Right cardiac atrium (tissue), 5 donors: ENCODE measurements around the gene BCOR. TPM values are rescaled to one million over a fixed set of nuclear protein-coding genes. Genes with fewer than 3 reads are reported as not detected.

Source experiments
- ATAC-seq, 2 donors: fragments of 200-7000 bp; cut with Tn5 transposase; one replicate each; pipeline versions ENCODE4 v1.8.0 to v1.9.1; 2020; ENCODE audit warnings: moderate library complexity in 2 of 2, mild to moderate bottlenecking in 1 of 2
- DNase-seq, 3 donors: peaks; one replicate each; pipeline ENCODE4 v3.0.0-alpha.2; 2020
- H3K27ac ChIP-seq: one replicate; pipeline ENCODE4 v1.5.1; 2013; ENCODE audit warnings: mild to moderate bottlenecking, low read length, control low read depth, moderate library complexity
- H3K27me3 ChIP-seq: one replicate; pipeline ENCODE4 v1.6.1; 2013; ENCODE audit not compliant: control insufficient read depth, insufficient read depth
- H3K4me1 ChIP-seq: one replicate; pipeline ENCODE4 v1.6.1; 2013; ENCODE audit warnings: low read length; ENCODE audit not compliant: control insufficient read depth, insufficient read depth
- H3K4me3 ChIP-seq: one replicate; pipeline ENCODE4 v1.5.1; 2013; ENCODE audit warnings: low read length, control low read depth
- H3K9me3 ChIP-seq: one replicate; pipeline ENCODE4 v1.6.1; 2013; ENCODE audit warnings: low read length; ENCODE audit not compliant: control insufficient read depth
- WGBS: extraction: QIAGEN DNeasy Blood & Tissue Kit; methylation state at CpG from one replicate; pipeline ENCODE4 v1.1.7; 2013; 5-methylcytosine and 5-hydroxymethylcytosine counted together
- intact Hi-C, 4 donors: fragments of 100-400 bp; cut with DNase I; formaldehyde crosslinking; loops; one replicate each; pipeline versions ENCODE4 v1.11.0 to v1.14.0; 2022 to 2023
- polyA plus RNA-seq: library from polyadenylated mRNA; stranded (reverse); fragments of 200-250 nt; gene quantifications from one replicate; pipeline ENCODE4 v1.2.3, GENCODE V29; 2013
- total RNA-seq, 4 donors: library from RNA; stranded (reverse); fragmentation: NEBNext Ultra II Directional; extraction: Animal tissue kit (Norgen Biotek cat#: 25700); gene quantifications; one replicate each; pipeline ENCODE4 v1.2.1, GENCODE V29; 2021
- donor health status: healthy with polysubstance abuse.
- donor health status: DM: no; HTN: yes; CAD: no.
- donor health status: DM: no; HTN: no; CAD: no.
- donor health status: DM: no; HTN: yes; CAD: no; lungs with severe emphysema.
- donor health status: DM: yes; HTN: yes; CAD: no.

The BCOR gene
- total and polyA plus RNA-seq, 5 donors = 11.1 to 30.1 (median 18.3) TPM

GRCh38 chrX:40083120-40083978 lies 14.4 kb downstream of the BCOR start:
- peak; percentile 46 to 53 for ATAC-seq
- Histone ChIP-seq H3K27me3 (no peaks in the 10 kb centered on the region), H3K4me3 (peak overlapping the region; percentile 35), H3K4me1 (peaks cover 18% of the 10 kb centered on the region), H3K9me3 (no peaks in the 10 kb centered on the region), H3K27ac (no peak overlapping the region)
- peak in 2 of 3 donors; percentile 73 for DNase-seq
- 4% methylated on average over 48 of the region's 61 CpGs for WGBS
- intact Hi-C loops = loop anchor here in 1 of 4 donors (10.0 kb wide), 1 partner anchor 181 kb away; no protein-coding TSS in a partner anchor

- H3K4me3 ChIP-seq = no peak overlapping the region
- no peak overlapping the region for H3K27ac ChIP-seq
- WGBS = 55% methylated on average over 15 of the region's 15 CpGs
- intact Hi-C loops = loop anchor here in 1 of 4 donors (10.0 kb wide), 1 partner anchor 182 kb away; no protein-coding TSS in a partner anchor
- H3K4me1 ChIP-seq = peaks cover 18% of the 10 kb centered on the region
- no peaks in the 10 kb centered on the region for H3K9me3 ChIP-seq
- ATAC-seq = peak; percentile 63 to 65
- peak; percentile 48 to 80 (median 71) for DNase-seq
- no peaks in the 10 kb centered on the region for H3K27me3 ChIP-seq
These were observed 15.2 kb downstream of the BCOR start for GRCh38 chrX:40082447-40083119.

- 64% methylated on average over 4 of the region's 4 CpGs for WGBS
- intact Hi-C loops = loop anchor here in 1 of 4 donors (10.0 kb wide), 1 partner anchor 183 kb away; no protein-coding TSS in a partner anchor
- no peak overlapping the region for H3K27ac ChIP-seq
- peaks cover 18% of the 10 kb centered on the region for H3K4me1 ChIP-seq
- no peaks in the 10 kb centered on the region for H3K27me3 ChIP-seq
- no peaks in the 10 kb centered on the region for H3K9me3 ChIP-seq
- no peak for ATAC-seq
- H3K4me3 ChIP-seq = no peak overlapping the region
- DNase-seq = peak in 2 of 3 donors; percentile 4 to 55
These were observed 16.1 kb downstream of the BCOR start for GRCh38 chrX:40081679-40082068.

- H3K4me1 ChIP-seq = peaks cover 18% of the 10 kb centered on the region
- intact Hi-C loops = loop anchor here in 1 of 4 donors (10.0 kb wide), 1 partner anchor 184 kb away; no protein-coding TSS in a partner anchor
- H3K4me3 ChIP-seq = no peak overlapping the region
- 77% methylated on average over 16 of the region's 16 CpGs for WGBS
- H3K27ac ChIP-seq = no peak overlapping the region
- no peaks in the 10 kb centered on the region for H3K9me3 ChIP-seq
- DNase-seq (peak in 2 of 3 donors; percentile 1 to 17), ATAC-seq (no peak)
- no peaks in the 10 kb centered on the region for H3K27me3 ChIP-seq
These were observed 16.7 kb downstream of the BCOR start for GRCh38 chrX:40080894-40081678.

GRCh38 chrX:40079572-40079971 lies 18.2 kb downstream of the BCOR start:
- peaks cover 11% of the 10 kb centered on the region for H3K4me1 ChIP-seq

GRCh38 chrX:40078489-40079227 lies 19.1 kb downstream of the BCOR start:
- 59% methylated on average over 24 of the region's 24 CpGs for WGBS

More at GRCh38 chrX:40079572-40079971, 18.2 kb downstream of the BCOR start:
- intact Hi-C loops = no loop called here
- peak in 1 of 3 donors; percentile 20 for DNase-seq
- Histone ChIP-seq H3K4me3 (no peak overlapping the region), H3K9me3 (no peaks in the 10 kb centered on the region), H3K27ac (no peak overlapping the region), H3K27me3 (no peaks in the 10 kb centered on the region)
- ATAC-seq = no peak
- WGBS = 71% methylated on average over 9 of the region's 9 CpGs

GRCh38 chrX:40077906-40078305 lies 19.9 kb downstream of the BCOR start:
- Histone ChIP-seq H3K4me3 (no peak overlapping the region), H3K9me3 (no peaks in the 10 kb centered on the region), H3K4me1 (peaks cover 8% of the 10 kb centered on the region), H3K27ac (no peak overlapping the region), H3K27me3 (no peaks in the 10 kb centered on the region)
- 74% methylated on average over 7 of the region's 7 CpGs for WGBS
- intact Hi-C loops = no loop called here
- no peak for DNase-seq
- no peak for ATAC-seq

More at GRCh38 chrX:40078489-40079227, 19.1 kb downstream of the BCOR start:
- H3K4me1 ChIP-seq = peaks cover 9% of the 10 kb centered on the region
- no peak overlapping the region for H3K27ac ChIP-seq
- intact Hi-C loops = no loop called here
- no peaks in the 10 kb centered on the region for H3K27me3 ChIP-seq
- H3K4me3 ChIP-seq = no peak overlapping the region
- DNase-seq (no peak), ATAC-seq (no peak)
- H3K9me3 ChIP-seq = no peaks in the 10 kb centered on the region

GRCh38 chrX:40076750-40077575 lies 20.8 kb downstream of the BCOR start:
- intact Hi-C loops = no loop called here
- peak; percentile 46 to 79 for ATAC-seq
- WGBS = 35% methylated on average over 14 of the region's 14 CpGs
- DNase-seq = peak in 1 of 3 donors; percentile 70
- peaks cover 6% of the 10 kb centered on the region for H3K4me1 ChIP-seq
- no peaks in the 10 kb centered on the region for H3K9me3 ChIP-seq
- H3K27ac ChIP-seq = peak overlapping the region; percentile 64
- H3K27me3 ChIP-seq = no peaks in the 10 kb centered on the region
- H3K4me3 ChIP-seq = no peak overlapping the region

- Histone ChIP-seq H3K27ac (no peak overlapping the region), H3K9me3 (no peaks in the 10 kb centered on the region), H3K27me3 (no peaks in the 10 kb centered on the region), H3K4me3 (no peak overlapping the region), H3K4me1 (peaks cover 2% of the 10 kb centered on the region)
- DNase-seq = no peak
- intact Hi-C loops = no loop called here
- ATAC-seq = no peak
- 82% methylated on average over 14 of the region's 14 CpGs for WGBS
These were observed 22.8 kb downstream of the BCOR start for GRCh38 chrX:40074959-40075332.
